Astrocyte (in vitro differentiated cells and primary cell): ENCODE results near the gene PCED1B. TPM values are rescaled to one million over a fixed set of nuclear protein-coding genes. Genes with fewer than 3 reads are reported as not detected.

ENCODE experiments used
- DNase-seq: peaks from one replicate; pipeline ENCODE4 v3.0.0-alpha.2; 2010; ENCODE audit warnings: low read depth
- FAIRE-seq: peaks from 2 replicates; lab custom pipeline; 2011; peaks lifted over from hg19 to GRCh38; lab: Jason Lieb, UNC
- H2AFZ ChIP-seq: 2 replicates; pipeline ENCODE4 v1.6.0; 2012; ENCODE audit warnings: low read depth, low read length, inconsistent platforms
- H3K27ac ChIP-seq: 2 replicates; pipeline ENCODE4 v1.5.1; 2011; ENCODE audit warnings: low read depth, low read length, inconsistent platforms
- H3K27me3 ChIP-seq: 2 replicates; pipeline ENCODE4 v1.6.0; 2011; ENCODE audit warnings: low read length, inconsistent platforms; ENCODE audit not compliant: insufficient read depth
- H3K36me3 ChIP-seq: 2 replicates; pipeline ENCODE4 v1.5.1; 2011; ENCODE audit warnings: low read length, inconsistent platforms; ENCODE audit not compliant: insufficient read depth
- H3K4me1 ChIP-seq: 2 replicates; pipeline ENCODE4 v1.5.1; 2011; ENCODE audit warnings: low read length, inconsistent platforms; ENCODE audit not compliant: insufficient read depth
- H3K4me2 ChIP-seq: 2 replicates; pipeline ENCODE4 v1.6.0; 2012; ENCODE audit warnings: low read length, inconsistent platforms
- H3K4me3 ChIP-seq: 2 replicates; pipeline ENCODE4 v1.5.1; 2011; ENCODE audit warnings: low read depth, mild to moderate bottlenecking, low read length, inconsistent platforms; ENCODE audit not compliant: insufficient read depth
- H3K79me2 ChIP-seq: 2 replicates; pipeline ENCODE4 v1.6.0; 2012; ENCODE audit warnings: mild to moderate bottlenecking, low read length, inconsistent platforms; ENCODE audit not compliant: insufficient read depth
- H3K9ac ChIP-seq: 2 replicates; pipeline ENCODE4 v1.6.0; 2012; ENCODE audit warnings: mild to moderate bottlenecking, low read length, inconsistent platforms
- H3K9me3 ChIP-seq: 2 replicates; pipeline ENCODE4 v1.5.1; 2012; ENCODE audit warnings: low read depth, mild to moderate bottlenecking, low read length, inconsistent platforms; ENCODE audit not compliant: insufficient read depth
- H4K20me1 ChIP-seq: 2 replicates; pipeline ENCODE4 v1.6.0; 2012; ENCODE audit warnings: low read length, inconsistent platforms; ENCODE audit not compliant: insufficient read depth
- H3K27ac Mint-ChIP-seq: one replicate; pipeline ENCODE4 v1.8.0; 2021; ENCODE audit warnings: mild to moderate bottlenecking, mixed read lengths; ENCODE audit not compliant: unreplicated experiment
- H3K27me3 Mint-ChIP-seq: one replicate; pipeline ENCODE4 v1.8.0; 2021; ENCODE audit warnings: low read depth, mixed read lengths; ENCODE audit not compliant: unreplicated experiment
- H3K36me3 Mint-ChIP-seq: one replicate; pipeline ENCODE4 v1.8.0; 2021; ENCODE audit warnings: low read depth, mixed read lengths; ENCODE audit not compliant: unreplicated experiment
- H3K4me1 Mint-ChIP-seq: one replicate; pipeline ENCODE4 v1.8.0; 2021; ENCODE audit warnings: low read depth, mixed read lengths; ENCODE audit not compliant: unreplicated experiment
- H3K4me3 Mint-ChIP-seq: one replicate; pipeline ENCODE4 v1.8.0; 2021; ENCODE audit warnings: mild to moderate bottlenecking, moderate library complexity, mixed read lengths; ENCODE audit not compliant: unreplicated experiment
- H3K9me3 Mint-ChIP-seq: one replicate; pipeline ENCODE4 v1.8.0; 2021; ENCODE audit warnings: mild to moderate bottlenecking, mixed read lengths; ENCODE audit not compliant: unreplicated experiment
- EZH2 ChIP-seq: IDR thresholded peaks from 2 replicates; pipeline ENCODE4 v1.6.1; 2012; ENCODE audit warnings: mild to moderate bottlenecking, low read length, inconsistent platforms; ENCODE audit not compliant: insufficient read depth
- total RNA-seq: library from RNA; stranded (reverse); gene quantifications from 2 replicates; pipeline ENCODE4 v1.2.1, GENCODE V29; 2021
- TF ChIP-seq, protein P1 (sequence below): IDR thresholded peaks from 2 replicates; pipeline ENCODE4 v1.5.1; 2011; ENCODE audit warnings: low read depth, mild to moderate bottlenecking, inconsistent platforms, low read length, moderate library complexity; ENCODE audit not compliant: insufficient read depth

The PCED1B gene
- total RNA-seq, 1 donor from 2014 or later: 1.8 TPM

DNA sequence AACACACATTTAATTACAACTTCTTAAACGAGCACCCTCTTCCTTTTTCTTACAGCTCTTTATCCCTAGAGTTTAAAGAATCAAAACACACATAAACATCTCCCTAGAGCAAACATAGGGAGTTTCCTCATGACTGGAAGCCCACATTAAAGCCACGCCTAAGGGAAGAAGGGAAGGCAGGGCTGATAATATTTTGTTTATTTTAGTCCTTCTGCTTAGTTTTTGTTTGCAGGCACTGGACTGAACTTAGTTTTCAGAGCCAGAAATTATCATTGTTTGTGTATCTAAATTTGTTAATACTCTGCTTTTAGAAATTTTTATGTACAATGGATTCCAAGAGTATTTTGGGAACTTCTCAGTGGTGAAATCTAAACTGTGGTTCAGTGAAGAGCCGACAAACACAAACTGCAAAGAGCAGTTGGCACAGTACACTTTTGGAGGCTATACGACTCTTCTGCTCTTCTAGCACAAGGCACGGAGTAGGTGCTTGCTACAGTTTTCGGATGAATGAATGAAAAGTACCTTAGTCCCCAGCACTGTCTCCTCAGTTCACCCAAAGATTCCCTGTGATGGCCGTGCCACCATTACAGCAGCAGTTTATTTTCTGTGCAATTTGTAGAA, 18.0 kb downstream of the PCED1B start:
- no peaks in the 10 kb centered on the region for H3K27me3 ChIP-seq
- no peaks in the 10 kb centered on the region for H4K20me1 ChIP-seq
- H3K27ac ChIP-seq: peak overlapping the region; percentile 96
- H3K27ac Mint-ChIP-seq: peak overlapping the region; percentile 48
- no peak for TF ChIP-seq EZH2
- TF ChIP-seq, protein P1, sequence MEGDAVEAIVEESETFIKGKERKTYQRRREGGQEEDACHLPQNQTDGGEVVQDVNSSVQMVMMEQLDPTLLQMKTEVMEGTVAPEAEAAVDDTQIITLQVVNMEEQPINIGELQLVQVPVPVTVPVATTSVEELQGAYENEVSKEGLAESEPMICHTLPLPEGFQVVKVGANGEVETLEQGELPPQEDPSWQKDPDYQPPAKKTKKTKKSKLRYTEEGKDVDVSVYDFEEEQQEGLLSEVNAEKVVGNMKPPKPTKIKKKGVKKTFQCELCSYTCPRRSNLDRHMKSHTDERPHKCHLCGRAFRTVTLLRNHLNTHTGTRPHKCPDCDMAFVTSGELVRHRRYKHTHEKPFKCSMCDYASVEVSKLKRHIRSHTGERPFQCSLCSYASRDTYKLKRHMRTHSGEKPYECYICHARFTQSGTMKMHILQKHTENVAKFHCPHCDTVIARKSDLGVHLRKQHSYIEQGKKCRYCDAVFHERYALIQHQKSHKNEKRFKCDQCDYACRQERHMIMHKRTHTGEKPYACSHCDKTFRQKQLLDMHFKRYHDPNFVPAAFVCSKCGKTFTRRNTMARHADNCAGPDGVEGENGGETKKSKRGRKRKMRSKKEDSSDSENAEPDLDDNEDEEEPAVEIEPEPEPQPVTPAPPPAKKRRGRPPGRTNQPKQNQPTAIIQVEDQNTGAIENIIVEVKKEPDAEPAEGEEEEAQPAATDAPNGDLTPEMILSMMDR: no peak
- H3K9me3 Mint-ChIP-seq: no peaks in the 10 kb centered on the region
- H3K4me1 ChIP-seq: peaks cover 37% of the 10 kb centered on the region
- H3K9me3 ChIP-seq: no peaks in the 10 kb centered on the region
- H3K4me3 ChIP-seq: no peak overlapping the region
- no peaks in the 10 kb centered on the region for H3K36me3 ChIP-seq
- H3K27me3 Mint-ChIP-seq: no peaks in the 10 kb centered on the region
- FAIRE-seq: no peak
- no peak overlapping the region for H3K4me2 ChIP-seq
- H3K36me3 Mint-ChIP-seq: no peaks in the 10 kb centered on the region
- peak; percentile 29 for DNase-seq
- no peak overlapping the region for H2AFZ ChIP-seq
- no peaks in the 10 kb centered on the region for H3K79me2 ChIP-seq
- H3K4me3 Mint-ChIP-seq: no peak overlapping the region
- H3K4me1 Mint-ChIP-seq: peaks cover 34% of the 10 kb centered on the region
- H3K9ac ChIP-seq: peak overlapping the region; percentile 34

DNA sequence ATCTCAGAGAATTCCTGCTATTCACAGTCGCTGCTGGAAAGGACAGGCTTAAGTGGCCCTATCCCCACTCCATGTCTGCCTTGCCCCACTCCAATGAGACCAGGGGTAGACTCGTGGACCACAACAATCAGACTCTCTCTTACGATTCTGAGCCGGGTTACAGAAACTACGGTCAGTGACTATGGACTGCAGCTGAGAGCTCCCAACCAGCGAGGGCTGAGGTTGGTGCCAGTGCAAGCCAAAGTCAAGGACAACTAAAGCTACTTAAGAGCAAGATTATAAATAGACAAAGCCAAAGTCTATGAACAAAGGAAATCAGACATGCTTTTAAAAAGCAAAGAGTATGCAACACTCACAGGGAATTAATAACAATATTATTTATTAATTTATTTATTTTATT, 18.7 kb downstream of the PCED1B start:
- no peaks in the 10 kb centered on the region for H3K36me3 ChIP-seq
- no peak overlapping the region for H3K4me2 ChIP-seq
- TF ChIP-seq, protein P1: no peak
- TF ChIP-seq EZH2: no peak
- H3K9me3 ChIP-seq: no peaks in the 10 kb centered on the region
- H2AFZ ChIP-seq: no peak overlapping the region
- H3K27ac Mint-ChIP-seq: no peak overlapping the region
- no peak for DNase-seq
- no peak overlapping the region for H3K4me3 Mint-ChIP-seq
- H3K27me3 Mint-ChIP-seq: no peaks in the 10 kb centered on the region
- H3K27me3 ChIP-seq: no peaks in the 10 kb centered on the region
- H4K20me1 ChIP-seq: no peaks in the 10 kb centered on the region
- H3K27ac ChIP-seq: peak overlapping the region; percentile 96
- peaks cover 34% of the 10 kb centered on the region for H3K4me1 Mint-ChIP-seq
- H3K4me3 ChIP-seq: no peak overlapping the region
- H3K4me1 ChIP-seq: peaks cover 37% of the 10 kb centered on the region
- no peaks in the 10 kb centered on the region for H3K9me3 Mint-ChIP-seq
- H3K36me3 Mint-ChIP-seq: no peaks in the 10 kb centered on the region
- FAIRE-seq: no peak
- H3K9ac ChIP-seq: no peak overlapping the region
- H3K79me2 ChIP-seq: no peaks in the 10 kb centered on the region

GRCh38 chr12:47099610-47100009, 20.2 kb downstream of the PCED1B start:
- Histone ChIP-seq H4K20me1 (no peaks in the 10 kb centered on the region), H3K27ac (no peak overlapping the region), H3K4me2 (no peak overlapping the region), H2AFZ (no peak overlapping the region), H3K36me3 (no peaks in the 10 kb centered on the region), H3K9me3 (no peaks in the 10 kb centered on the region), H3K27me3 (no peaks in the 10 kb centered on the region), H3K79me2 (no peaks in the 10 kb centered on the region), H3K4me1 (peaks cover 26% of the 10 kb centered on the region), H3K9ac (no peak overlapping the region), H3K4me3 (no peak overlapping the region)
- Mint-ChIP-seq H3K36me3 (no peaks in the 10 kb centered on the region), H3K27ac (peak overlapping the region; percentile 75), H3K4me1 (peaks cover 32% of the 10 kb centered on the region), H3K4me3 (no peak overlapping the region), H3K27me3 (no peaks in the 10 kb centered on the region), H3K9me3 (no peaks in the 10 kb centered on the region)
- FAIRE-seq (peak; percentile 43), DNase-seq (no peak)
- TF ChIP-seq EZH2: no peak
- TF ChIP-seq, protein P1: no peak
